ENCODE results near the gene SLC22A25. TPM values are rescaled to one million over a fixed set of nuclear protein-coding genes. Genes with fewer than 3 reads are reported as not detected.

SLC22A25 gene
- total RNA-seq (2022; extraction: Qiagen RNA extraction), result not detected in 5 replicates

GRCh38 chr11:63243533-63243932 lies at the start of gene SLC22A25:
Gene SLC22A25, minus strand, starts transcription at chr11:63243599. Its CDS starts 13,947 bp downstream, at chr11:63229652.

Other genes starting within 250 kb of the SLC22A25 start
- not detected in 5 replicates for gene SLC22A8, start 227.8 kb downstream of the SLC22A25 start, total RNA-seq (2022; extraction: Qiagen RNA extraction)
- gene SLC22A24, start 99.4 kb downstream of the SLC22A25 start, total RNA-seq (2022; extraction: Qiagen RNA extraction), result not detected in 5 replicates
- gene SLC22A9, start 126.2 kb upstream of the SLC22A25 start, total RNA-seq (2022; extraction: Qiagen RNA extraction), result not detected in 5 replicates
- not detected in 5 replicates for gene PLAAT5, start 247.6 kb upstream of the SLC22A25 start, total RNA-seq (2022; extraction: Qiagen RNA extraction)

All from A549 treated with Hydrocortisone at 1 μM for 4 hours (cell line).